ENCODE results near the gene EEFSEC.

DNA sequence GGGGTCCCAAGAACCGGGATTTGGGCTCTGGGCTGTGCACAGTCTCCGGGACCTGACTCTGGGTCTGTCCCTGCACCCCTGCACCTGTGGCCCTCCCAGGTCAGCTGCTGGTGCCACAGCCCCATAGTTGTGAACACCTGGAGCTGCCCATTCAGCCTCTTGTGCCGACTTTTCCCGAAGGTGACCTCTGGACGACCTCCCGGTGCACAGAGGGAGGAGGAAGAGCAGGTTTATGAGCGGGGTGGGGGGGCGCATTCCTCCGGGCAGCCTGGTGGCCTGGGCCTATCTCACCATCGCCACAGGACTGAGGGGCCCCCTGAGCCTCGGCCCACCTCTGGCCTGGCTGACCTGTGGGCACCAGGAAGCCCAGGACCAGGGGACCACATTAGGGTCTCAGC lies 268.2 kb downstream of the EEFSEC start:
- TF ChIP-seq, protein P1, sequence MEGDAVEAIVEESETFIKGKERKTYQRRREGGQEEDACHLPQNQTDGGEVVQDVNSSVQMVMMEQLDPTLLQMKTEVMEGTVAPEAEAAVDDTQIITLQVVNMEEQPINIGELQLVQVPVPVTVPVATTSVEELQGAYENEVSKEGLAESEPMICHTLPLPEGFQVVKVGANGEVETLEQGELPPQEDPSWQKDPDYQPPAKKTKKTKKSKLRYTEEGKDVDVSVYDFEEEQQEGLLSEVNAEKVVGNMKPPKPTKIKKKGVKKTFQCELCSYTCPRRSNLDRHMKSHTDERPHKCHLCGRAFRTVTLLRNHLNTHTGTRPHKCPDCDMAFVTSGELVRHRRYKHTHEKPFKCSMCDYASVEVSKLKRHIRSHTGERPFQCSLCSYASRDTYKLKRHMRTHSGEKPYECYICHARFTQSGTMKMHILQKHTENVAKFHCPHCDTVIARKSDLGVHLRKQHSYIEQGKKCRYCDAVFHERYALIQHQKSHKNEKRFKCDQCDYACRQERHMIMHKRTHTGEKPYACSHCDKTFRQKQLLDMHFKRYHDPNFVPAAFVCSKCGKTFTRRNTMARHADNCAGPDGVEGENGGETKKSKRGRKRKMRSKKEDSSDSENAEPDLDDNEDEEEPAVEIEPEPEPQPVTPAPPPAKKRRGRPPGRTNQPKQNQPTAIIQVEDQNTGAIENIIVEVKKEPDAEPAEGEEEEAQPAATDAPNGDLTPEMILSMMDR (IDR thresholded peaks at IDR 0.05 in 8 of 11, conservative IDR thresholded peaks at IDR 0.05 in 3 of 11): no peak
- TF ChIP-seq POLR2A (IDR thresholded peaks at IDR 0.05): no peak
